Activated T-cell treated with anti-CD3 and anti-CD28 coated beads, Interleukin-2, amount 50 U/mL, for 48 hours (primary cell): ENCODE results near the gene ERBB3.
"Not testable (repeated sequence)": the region's sequence is repeated elsewhere in the genome, so short reads cannot be mapped to it uniquely, and the experiment has no call there.

ENCODE experiments used
- DNase-seq, 2 experiments: peaks; one replicate each; pipeline ENCODE4 v3.0.0-alpha.2; 2020

ERBB3 gene

DNA sequence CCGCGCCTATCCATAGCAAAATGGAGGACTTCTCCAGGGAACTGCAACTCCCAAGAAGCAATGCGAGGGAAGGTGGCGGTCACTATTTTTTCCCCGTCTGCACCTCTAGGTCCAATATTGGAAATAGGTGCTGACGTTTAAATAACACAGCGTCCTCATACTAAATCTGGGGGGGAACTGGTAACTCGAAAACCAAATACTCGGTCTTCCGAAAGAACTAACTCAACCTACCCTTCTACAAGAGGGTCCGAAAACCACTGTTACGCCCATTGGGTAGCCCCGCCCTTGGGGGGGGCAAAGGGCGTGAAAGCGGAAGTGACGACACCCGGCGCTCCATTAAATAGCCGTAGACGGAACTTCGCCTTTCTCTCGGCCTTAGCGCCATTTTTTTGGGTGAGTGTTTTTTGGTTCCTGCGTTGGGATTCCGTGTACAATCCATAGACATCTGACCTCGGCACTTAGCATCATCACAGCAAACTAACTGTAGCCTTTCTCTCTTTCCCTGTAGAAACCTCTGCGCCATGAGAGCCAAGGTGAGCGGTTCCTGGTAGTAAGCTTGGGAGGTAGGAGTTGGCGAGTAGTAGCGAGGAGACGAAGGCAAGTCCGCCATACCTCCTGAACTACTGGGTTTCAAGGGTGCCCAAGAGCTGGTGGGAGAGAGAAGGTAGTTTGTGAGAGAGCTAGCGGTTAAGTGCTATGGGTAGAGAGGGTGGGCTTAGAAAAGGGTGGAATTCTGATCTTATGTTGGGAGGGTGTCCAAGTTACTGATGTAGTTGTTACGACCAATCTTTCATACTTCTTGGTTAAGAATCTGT lies 36.5 kb downstream of the ERBB3 start, which contains the start of gene RPL41:
Gene RPL41 (plus strand): TSS at position 367 of the 815 bp plus-strand sequence.
- DNase-seq: peak; percentile 97 to 98

DNA sequence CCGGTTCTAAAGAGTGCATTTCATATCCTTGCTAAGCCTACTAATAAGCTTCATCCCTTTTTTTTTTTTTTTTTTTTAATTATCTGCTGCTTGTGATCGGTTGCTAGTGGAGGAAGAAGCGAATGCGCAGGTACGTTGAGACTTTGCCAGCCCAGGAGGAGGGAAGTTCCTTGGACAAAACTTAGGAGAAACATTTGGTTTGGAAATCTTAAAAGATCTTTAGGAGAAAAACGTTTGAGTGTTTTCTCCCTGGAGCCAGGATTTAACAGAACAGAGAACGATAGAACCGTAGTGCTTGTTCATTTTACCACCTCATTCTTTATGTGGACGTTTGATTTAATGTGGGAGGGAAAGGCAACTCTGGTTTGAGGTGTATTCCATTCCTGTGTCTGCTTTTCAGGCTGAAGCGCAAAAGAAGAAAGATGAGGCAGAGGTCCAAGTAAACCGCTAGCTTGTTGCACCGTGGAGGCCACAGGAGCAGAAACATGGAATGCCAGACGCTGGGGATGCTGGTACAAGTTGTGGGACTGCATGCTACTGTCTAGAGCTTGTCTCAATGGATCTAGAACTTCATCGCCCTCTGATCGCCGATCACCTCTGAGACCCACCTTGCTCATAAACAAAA lies 37.2 kb downstream of the ERBB3 start:
- DNase-seq: not testable (repeated sequence)

GRCh38 chr12:56117778-56118687 lies 38.1 kb downstream of the ERBB3 start, which contains the start of gene ZC3H10:
Gene ZC3H10, plus strand, starts transcription at chr12:56118266. Its CDS starts 2,297 bp downstream, at chr12:56120563.
- peak; percentile 98 for DNase-seq

DNA sequence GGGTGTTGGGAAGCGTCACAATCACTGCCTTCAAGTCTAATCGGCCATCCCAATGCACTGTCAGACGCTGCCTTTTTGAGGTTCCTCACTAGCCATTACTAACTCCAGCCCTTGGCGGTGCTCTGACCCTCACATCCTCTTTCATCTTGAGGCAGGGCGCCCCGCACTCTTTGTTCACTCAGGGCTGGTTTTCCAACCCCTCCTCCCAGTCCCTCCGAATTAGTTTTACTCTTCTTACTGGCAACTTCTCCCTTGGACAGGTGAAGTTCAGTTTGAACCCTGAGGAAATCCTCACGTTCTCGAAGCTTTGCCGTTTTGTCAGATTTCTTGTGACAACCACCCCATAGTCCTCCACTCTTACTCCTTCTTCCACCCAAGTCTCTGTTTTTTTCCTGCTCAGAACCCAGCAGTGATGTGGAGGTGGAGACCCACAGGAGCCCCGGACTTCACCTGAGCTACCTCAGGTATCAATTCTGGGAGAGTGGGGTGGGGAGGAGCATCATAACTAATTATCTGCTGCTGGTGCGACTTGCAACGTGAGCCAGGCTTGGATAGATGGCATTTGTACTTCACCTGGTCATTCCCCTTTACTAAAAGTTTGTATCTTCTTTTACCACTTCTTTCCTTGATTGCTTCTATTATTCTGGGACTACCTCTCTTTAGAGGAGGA lies 38.9 kb downstream of the ERBB3 start:
- DNase-seq: no peak

- peak; percentile 70 for DNase-seq
Measured at GRCh38 chr12:56119361-56119796, 39.4 kb downstream of the ERBB3 start.

GRCh38 chr12:56120158-56120846 lies 40.3 kb downstream of the ERBB3 start:
- DNase-seq: no peak

GRCh38 chr12:56121204-56121870 lies 41.4 kb downstream of the ERBB3 start:
- no peak for DNase-seq

DNA sequence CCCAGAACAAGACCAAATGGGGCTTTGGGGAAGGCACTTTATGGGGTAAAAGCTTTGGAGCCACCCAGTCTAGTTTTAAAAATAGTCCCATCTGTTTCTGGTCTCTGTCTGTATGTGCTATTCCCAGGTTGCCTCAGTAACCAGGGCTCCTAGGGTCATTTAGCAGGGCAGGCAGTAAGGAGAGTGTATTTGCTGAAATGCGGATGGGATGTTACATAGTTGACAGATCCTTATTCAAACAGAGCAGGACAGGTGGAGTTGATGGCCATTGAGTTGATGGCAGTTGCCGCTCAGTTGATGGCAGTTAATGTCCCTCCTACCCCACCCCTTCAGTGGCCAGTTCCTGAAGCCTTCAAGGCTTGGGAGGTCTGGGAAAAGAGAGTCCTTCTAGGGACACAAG lies 42.7 kb downstream of the ERBB3 start:
- DNase-seq: no peak

DNA sequence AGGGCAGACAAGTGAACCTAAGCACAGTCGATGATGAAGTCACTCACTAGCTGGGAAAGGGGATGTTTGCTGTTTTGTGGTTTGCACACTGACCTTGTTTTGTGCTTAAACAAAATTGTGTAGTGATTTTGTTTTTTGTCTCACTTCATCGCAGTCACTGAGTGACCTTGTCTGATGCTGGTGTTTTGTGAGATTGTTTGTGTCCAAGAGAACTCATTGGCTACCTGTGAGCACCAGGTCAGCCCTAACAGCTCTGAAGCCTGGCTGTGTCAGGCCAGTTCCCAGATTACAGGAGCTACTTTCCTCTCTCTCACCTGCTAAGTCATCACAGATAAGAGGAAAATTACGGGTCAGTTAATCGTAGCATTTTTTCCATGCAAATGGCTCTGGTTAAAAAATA lies 44.2 kb downstream of the ERBB3 start:
- no peak for DNase-seq

- DNase-seq: no peak
Measured at GRCh38 chr12:56126732-56127239, 46.8 kb downstream of the ERBB3 start.

DNA sequence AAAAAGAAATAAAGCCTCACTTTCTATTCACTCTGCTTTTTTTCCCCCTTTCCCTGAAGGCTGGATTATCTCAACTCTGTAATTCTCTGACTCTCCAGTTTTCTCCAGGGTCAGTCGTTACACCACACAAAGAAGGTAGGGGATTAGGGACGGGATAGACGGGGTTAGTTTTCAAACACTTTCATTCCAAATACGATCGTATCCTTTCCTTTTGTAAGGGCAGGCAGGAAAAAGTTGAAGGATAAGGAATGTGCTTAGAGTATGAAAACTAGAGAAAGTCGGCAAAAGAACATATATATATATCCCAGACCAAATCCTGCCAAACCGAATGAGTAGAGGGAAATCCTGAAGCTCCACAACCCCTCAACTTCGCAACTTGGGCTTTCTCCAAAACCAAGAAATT lies 47.5 kb downstream of the ERBB3 start:
- DNase-seq: no peak

DNA sequence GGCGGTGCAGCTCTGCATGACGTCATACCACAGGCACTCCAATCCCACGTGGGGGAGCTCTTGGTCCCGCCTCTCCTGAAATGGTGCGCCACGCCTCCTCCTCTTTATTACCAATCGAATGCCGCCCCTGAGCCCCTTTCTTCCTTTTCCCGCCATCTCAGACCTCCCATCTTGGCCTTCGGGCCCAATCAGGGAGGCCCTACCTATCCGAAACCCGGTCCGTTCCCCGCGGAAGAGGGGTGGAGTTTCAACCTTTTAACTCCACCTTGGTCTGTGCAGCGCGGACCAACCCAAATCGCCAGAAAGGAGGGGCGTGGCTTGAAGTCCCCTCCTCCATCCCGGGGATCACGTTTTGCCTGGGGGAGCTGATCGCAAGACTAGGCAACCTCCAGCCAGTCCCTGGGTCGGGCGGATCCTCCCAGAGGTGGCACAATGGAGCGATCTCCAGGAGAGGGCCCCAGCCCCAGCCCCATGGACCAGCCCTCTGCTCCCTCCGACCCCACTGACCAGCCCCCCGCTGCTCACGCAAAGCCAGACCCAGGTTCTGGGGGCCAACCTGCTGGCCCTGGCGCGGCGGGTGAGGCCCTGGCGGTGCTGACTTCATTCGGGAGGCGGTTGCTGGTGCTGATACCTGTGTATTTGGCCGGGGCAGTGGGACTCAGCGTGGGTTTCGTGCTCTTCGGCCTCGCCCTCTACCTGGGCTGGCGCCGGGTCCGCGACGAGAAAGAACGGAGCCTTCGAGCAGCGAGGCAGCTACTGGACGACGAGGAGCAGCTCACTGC lies 48.1 kb downstream of the ERBB3 start, which contains the start of gene ESYT1:
Gene ESYT1 (plus strand): TSS at position 380 of the 782 bp plus-strand sequence. CDS start 53 bp downstream, at position 433.
- DNase-seq: peak; percentile 97

DNA sequence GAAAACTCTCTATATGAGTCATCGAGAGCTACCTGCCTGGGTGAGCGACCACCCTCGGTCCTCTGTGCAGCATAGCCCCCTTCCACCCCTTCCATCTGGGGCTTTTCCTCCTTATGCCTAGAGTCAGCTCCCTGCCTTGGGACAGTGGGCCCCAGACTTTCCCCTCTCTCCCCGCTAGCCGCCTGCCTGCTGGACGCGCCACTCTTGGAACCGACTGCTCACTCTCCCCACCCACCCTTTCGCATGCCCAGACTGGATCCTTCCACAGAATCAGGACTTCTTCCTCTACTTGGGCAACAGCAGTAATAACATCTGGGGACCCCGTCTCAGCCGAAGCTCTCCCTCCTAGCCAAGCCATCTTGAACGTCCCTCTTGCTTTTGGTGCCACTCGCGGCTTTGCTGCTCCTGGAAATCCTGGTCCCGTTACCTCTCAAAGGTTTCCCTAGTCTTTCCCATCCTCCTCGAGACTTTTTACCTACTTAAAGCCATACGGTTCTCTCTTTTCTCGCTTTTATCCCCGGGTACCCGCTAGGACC lies 48.8 kb downstream of the ERBB3 start:
- DNase-seq: no peak

GRCh38 chr12:56129206-56129941 lies 49.4 kb downstream of the ERBB3 start:
- DNase-seq: peak; percentile 77 to 82

DNA sequence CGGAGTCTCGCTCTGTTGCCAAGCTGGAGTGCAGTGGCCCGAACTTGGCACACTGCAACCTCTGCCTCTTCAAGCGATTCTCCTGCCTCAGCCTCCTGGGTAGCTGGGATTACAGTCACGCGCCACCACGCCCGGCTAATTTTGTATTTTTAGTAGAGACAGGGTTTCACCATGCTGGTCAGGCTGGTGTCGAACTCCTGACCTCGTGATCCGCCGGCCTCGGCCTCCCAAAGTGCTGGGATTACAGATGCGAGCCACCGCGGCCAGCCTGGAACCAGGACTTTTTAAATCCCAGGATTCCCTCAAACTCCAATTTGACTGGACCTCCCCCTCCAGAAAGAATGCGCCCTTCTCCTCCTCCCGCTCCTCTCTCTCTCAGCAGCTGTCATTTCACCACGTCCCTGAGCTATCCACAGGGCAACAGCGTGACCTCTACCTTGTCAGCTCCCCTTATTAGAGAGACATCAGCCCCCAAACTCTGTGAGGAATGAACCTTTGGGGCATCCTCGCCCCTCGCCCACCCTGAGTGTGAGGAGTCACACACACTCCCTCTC lies 50.1 kb downstream of the ERBB3 start:
- no peak for DNase-seq

GRCh38 chr12:56130876-56131275 lies 50.9 kb downstream of the ERBB3 start:
- DNase-seq: no peak

DNA sequence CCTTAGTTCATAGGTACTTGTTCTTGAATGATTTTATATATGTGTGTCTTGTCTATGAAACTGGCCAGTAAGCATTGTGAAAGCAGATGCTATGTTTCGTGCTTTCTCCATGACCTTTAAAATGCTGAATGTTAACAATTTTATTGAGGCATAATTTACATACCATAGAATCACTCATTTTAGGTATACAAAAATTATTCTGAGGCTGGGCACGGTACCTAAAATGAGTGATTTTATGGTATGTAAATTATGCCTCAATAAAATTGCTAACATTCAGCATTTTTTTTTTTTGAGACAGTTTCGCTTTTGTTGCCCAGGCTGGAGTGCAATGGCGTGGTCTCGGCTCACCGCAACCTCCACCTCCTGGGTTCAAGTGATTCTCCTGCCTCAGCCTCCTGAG lies 54.9 kb downstream of the ERBB3 start:
- no peak for DNase-seq

GRCh38 chr12:56137853-56138571 lies 58.0 kb downstream of the ERBB3 start:
- no peak for DNase-seq
